GM12878 (cell line): ENCODE measurements around the gene CALR. TPM values are rescaled to one million over a fixed set of nuclear protein-coding genes. Genes with fewer than 3 reads are reported as not detected.

Source experiments
- ASH2L ChIP-seq: fragments of 300-600, 200-600 bp; sonication (generic); IDR thresholded peaks from 2 replicates; pipeline ENCODE4 v1.6.1; 2017; ENCODE audit warnings: low read depth, mild to moderate bottlenecking, borderline replicate concordance
- ATF7 ChIP-seq: fragments of 450-650 bp; IDR thresholded peaks from 2 replicates; pipeline ENCODE4 v1.6.1; 2016; ENCODE audit warnings: low read depth, mild to moderate bottlenecking
- NFXL1 ChIP-seq: fragments of 450-650 bp; IDR thresholded peaks from 2 replicates; pipeline ENCODE4 v1.6.1; 2017; ENCODE audit warnings: antibody characterized with exemption, mild to moderate bottlenecking, borderline replicate concordance
- NFYA ChIP-seq: IDR thresholded peaks from 2 replicates; pipeline ENCODE4 v1.6.1; 2011; ENCODE audit warnings: low read depth, mild to moderate bottlenecking, low read length, improper control_type of control experiment, borderline replicate concordance
- NR2C1 ChIP-seq: fragments of 450-650 bp; IDR thresholded peaks from 2 replicates; pipeline ENCODE4 v1.6.1; 2017; ENCODE audit warnings: antibody characterized with exemption, mild to moderate bottlenecking, moderate library complexity
- PAX5 ChIP-seq: IDR thresholded peaks from 2 replicates; pipeline ENCODE4 v1.6.1; 2011; ENCODE audit warnings: low read depth, low read length, borderline replicate concordance
- SP1 ChIP-seq: IDR thresholded peaks from one replicate; pipeline ENCODE4 v1.6.1; 2011; ENCODE audit warnings: low read depth, low read length
- TCF3 ChIP-seq: IDR thresholded peaks from 2 replicates; pipeline ENCODE4 v1.6.1; 2012; ENCODE audit warnings: low read depth, mild to moderate bottlenecking, low read length, borderline replicate concordance; ENCODE audit not compliant: insufficient read depth
- polyA plus RNA-seq, 11 experiments: library from polyadenylated mRNA; depleted of rRNA in 4 of 11; unstranded in 6 of 11; stranded (reverse) in 5 of 11; fragments of >200 nt; fragmentation: Nextera tagmentation in 4 of 11; fragmentation: Illumina TruSeq in 1 of 11; extraction: Ambion mirVana in 4 of 11; extraction: Trizol in 1 of 11; gene quantifications; 1 replicate in 1 of 11; 2 replicates in 10 of 11; pipeline versions ENCODE4 v1.2.1 to v1.2.3, GENCODE V29; 2011 to 2016; ENCODE audit warnings: inconsistent platforms in 2 of 11, missing spikeins in 2 of 11, low read depth in 1 of 11
- total RNA-seq, 4 experiments: library from RNA; depleted of rRNA in 3 of 4; stranded (reverse); fragments of >200 nt in 3 of 4; fragmentation: Illumina TruSeq in 1 of 4; extraction: Trizol in 1 of 4; gene quantifications; 2 replicates each; pipeline versions ENCODE4 v1.2.1 to v1.2.3, GENCODE V29; 2013 to 2021
- TF ChIP-seq, protein P1 (sequence below): IDR thresholded peaks from 2 replicates; pipeline ENCODE4 v1.6.1; 2012; ENCODE audit warnings: low read depth, low read length, improper control_type of control experiment
- TF ChIP-seq, protein P2 (sequence below): fragments of 450-650 bp; formaldehyde crosslinking; IDR thresholded peaks from 2 replicates; pipeline ENCODE4 v1.4.0; 2020; ENCODE audit warnings: mild to moderate bottlenecking, moderate library complexity
- TF ChIP-seq, protein P3 (sequence below): fragments of 450-650 bp; IDR thresholded peaks from 2 replicates; pipeline ENCODE4 v1.6.1; 2016; ENCODE audit warnings: mild to moderate bottlenecking, moderate library complexity, borderline replicate concordance
- TF ChIP-seq, protein P4 (sequence below): IDR thresholded peaks from 2 replicates; pipeline ENCODE4 v1.6.1; 2012; ENCODE audit warnings: improper control_type of control experiment, low read depth, low read length; ENCODE audit not compliant: insufficient replicate concordance

Gene CALR
- total and polyA plus RNA-seq, 10 of the 15 experiments (the other 5 are each of a cell fraction or from before 2014, with no cell fraction given), result 202 to 1,451 (median 749) TPM

DNA sequence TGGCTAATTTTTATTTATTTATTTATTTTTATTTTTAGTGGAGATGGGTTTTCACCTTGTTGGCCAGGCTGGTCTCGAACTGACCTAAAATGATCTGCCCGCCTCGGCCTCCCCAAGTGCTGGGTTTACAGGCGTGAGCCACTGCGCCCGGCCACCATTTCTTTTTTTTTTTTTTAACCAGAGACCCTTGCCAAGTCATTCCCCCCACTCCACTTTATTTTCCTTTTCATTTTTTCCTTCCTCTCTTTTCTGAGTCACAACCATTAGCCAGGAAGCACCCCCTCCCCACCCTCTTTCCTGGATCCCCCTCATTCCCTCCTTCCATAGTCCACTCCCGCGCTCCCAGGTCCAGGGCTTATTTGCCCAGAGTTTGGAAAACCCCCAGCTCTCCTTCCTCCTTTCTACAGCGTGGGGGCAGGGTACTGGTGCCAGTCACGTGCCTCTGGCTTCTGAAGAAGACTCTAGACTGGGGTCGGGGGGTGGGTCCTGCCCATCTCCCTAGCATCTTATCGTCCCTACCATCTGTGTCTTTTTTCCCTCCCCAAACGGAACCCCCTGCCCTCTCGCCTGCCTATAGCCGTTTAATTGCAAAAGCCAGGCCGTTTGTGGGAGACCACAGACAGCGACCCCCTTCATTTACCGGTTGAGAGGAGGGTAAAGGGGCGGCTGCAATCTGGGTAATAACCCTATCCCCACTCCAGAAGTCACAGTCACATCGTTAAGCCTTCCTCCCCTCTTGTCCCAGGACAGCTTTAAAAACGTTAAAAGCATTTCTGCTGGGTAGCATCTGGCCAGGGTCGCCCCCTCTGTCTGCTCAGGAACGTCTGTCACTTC lies 1.1 kb upstream of the CALR start (continued):
- TF ChIP-seq ASH2L (no peak), NFXL1 (no peak), SP1 (no peak), PAX5 (no peak), NFYA (no peak), ATF7 (no peak), NR2C1 (no peak), TCF3 (no peak)
- TF ChIP-seq, protein P1, sequence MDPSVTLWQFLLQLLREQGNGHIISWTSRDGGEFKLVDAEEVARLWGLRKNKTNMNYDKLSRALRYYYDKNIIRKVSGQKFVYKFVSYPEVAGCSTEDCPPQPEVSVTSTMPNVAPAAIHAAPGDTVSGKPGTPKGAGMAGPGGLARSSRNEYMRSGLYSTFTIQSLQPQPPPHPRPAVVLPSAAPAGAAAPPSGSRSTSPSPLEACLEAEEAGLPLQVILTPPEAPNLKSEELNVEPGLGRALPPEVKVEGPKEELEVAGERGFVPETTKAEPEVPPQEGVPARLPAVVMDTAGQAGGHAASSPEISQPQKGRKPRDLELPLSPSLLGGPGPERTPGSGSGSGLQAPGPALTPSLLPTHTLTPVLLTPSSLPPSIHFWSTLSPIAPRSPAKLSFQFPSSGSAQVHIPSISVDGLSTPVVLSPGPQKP, result no peak
- TF ChIP-seq, protein P2, sequence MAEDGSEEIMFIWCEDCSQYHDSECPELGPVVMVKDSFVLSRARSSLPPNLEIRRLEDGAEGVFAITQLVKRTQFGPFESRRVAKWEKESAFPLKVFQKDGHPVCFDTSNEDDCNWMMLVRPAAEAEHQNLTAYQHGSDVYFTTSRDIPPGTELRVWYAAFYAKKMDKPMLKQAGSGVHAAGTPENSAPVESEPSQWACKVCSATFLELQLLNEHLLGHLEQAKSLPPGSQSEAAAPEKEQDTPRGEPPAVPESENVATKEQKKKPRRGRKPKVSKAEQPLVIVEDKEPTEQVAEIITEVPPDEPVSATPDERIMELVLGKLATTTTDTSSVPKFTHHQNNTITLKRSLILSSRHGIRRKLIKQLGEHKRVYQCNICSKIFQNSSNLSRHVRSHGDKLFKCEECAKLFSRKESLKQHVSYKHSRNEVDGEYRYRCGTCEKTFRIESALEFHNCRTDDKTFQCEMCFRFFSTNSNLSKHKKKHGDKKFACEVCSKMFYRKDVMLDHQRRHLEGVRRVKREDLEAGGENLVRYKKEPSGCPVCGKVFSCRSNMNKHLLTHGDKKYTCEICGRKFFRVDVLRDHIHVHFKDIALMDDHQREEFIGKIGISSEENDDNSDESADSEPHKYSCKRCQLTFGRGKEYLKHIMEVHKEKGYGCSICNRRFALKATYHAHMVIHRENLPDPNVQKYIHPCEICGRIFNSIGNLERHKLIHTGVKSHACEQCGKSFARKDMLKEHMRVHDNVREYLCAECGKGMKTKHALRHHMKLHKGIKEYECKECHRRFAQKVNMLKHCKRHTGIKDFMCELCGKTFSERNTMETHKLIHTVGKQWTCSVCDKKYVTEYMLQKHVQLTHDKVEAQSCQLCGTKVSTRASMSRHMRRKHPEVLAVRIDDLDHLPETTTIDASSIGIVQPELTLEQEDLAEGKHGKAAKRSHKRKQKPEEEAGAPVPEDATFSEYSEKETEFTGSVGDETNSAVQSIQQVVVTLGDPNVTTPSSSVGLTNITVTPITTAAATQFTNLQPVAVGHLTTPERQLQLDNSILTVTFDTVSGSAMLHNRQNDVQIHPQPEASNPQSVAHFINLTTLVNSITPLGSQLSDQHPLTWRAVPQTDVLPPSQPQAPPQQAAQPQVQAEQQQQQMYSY (CRISPR knock-in tag), result no peak
- TF ChIP-seq, protein P3, sequence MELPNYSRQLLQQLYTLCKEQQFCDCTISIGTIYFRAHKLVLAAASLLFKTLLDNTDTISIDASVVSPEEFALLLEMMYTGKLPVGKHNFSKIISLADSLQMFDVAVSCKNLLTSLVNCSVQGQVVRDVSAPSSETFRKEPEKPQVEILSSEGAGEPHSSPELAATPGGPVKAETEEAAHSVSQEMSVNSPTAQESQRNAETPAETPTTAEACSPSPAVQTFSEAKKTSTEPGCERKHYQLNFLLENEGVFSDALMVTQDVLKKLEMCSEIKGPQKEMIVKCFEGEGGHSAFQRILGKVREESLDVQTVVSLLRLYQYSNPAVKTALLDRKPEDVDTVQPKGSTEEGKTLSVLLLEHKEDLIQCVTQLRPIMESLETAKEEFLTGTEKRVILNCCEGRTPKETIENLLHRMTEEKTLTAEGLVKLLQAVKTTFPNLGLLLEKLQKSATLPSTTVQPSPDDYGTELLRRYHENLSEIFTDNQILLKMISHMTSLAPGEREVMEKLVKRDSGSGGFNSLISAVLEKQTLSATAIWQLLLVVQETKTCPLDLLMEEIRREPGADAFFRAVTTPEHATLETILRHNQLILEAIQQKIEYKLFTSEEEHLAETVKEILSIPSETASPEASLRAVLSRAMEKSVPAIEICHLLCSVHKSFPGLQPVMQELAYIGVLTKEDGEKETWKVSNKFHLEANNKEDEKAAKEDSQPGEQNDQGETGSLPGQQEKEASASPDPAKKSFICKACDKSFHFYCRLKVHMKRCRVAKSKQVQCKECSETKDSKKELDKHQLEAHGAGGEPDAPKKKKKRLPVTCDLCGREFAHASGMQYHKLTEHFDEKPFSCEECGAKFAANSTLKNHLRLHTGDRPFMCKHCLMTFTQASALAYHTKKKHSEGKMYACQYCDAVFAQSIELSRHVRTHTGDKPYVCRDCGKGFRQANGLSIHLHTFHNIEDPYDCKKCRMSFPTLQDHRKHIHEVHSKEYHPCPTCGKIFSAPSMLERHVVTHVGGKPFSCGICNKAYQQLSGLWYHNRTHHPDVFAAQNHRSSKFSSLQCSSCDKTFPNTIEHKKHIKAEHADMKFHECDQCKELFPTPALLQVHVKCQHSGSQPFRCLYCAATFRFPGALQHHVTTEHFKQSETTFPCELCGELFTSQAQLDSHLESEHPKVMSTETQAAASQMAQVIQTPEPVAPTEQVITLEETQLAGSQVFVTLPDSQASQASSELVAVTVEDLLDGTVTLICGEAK, result no peak
- TF ChIP-seq, protein P4, sequence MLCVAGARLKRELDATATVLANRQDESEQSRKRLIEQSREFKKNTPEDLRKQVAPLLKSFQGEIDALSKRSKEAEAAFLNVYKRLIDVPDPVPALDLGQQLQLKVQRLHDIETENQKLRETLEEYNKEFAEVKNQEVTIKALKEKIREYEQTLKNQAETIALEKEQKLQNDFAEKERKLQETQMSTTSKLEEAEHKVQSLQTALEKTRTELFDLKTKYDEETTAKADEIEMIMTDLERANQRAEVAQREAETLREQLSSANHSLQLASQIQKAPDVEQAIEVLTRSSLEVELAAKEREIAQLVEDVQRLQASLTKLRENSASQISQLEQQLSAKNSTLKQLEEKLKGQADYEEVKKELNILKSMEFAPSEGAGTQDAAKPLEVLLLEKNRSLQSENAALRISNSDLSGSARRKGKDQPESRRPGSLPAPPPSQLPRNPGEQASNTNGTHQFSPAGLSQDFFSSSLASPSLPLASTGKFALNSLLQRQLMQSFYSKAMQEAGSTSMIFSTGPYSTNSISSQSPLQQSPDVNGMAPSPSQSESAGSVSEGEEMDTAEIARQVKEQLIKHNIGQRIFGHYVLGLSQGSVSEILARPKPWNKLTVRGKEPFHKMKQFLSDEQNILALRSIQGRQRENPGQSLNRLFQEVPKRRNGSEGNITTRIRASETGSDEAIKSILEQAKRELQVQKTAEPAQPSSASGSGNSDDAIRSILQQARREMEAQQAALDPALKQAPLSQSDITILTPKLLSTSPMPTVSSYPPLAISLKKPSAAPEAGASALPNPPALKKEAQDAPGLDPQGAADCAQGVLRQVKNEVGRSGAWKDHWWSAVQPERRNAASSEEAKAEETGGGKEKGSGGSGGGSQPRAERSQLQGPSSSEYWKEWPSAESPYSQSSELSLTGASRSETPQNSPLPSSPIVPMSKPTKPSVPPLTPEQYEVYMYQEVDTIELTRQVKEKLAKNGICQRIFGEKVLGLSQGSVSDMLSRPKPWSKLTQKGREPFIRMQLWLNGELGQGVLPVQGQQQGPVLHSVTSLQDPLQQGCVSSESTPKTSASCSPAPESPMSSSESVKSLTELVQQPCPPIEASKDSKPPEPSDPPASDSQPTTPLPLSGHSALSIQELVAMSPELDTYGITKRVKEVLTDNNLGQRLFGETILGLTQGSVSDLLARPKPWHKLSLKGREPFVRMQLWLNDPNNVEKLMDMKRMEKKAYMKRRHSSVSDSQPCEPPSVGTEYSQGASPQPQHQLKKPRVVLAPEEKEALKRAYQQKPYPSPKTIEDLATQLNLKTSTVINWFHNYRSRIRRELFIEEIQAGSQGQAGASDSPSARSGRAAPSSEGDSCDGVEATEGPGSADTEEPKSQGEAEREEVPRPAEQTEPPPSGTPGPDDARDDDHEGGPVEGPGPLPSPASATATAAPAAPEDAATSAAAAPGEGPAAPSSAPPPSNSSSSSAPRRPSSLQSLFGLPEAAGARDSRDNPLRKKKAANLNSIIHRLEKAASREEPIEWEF, result no peak
